GM23338 (cell line): ENCODE results near the gene DLX4. TPM values are rescaled to one million over a fixed set of nuclear protein-coding genes. Genes with fewer than 3 reads are reported as not detected.

Experiments
- ATAC-seq: fragments of 200-7000 bp; cut with Tn5 transposase; 3 replicates; pipeline ENCODE4 v1.9.1; 2020
- DNase-seq: peaks from one replicate; pipeline ENCODE4 v3.0.0-alpha.2; 2015; ENCODE audit warnings: low spot score
- H2AFZ ChIP-seq: fragments of 200-600 bp; sonication (generic); 2 replicates; pipeline ENCODE4 v1.8.0; 2016; ENCODE audit warnings: antibody characterized with exemption, mild to moderate bottlenecking, moderate library complexity
- H3F3A ChIP-seq: fragments of 200-600 bp; sonication (generic); replicated peaks from 2 replicates; pipeline ENCODE4 v1.8.0; 2017; ENCODE audit warnings: antibody characterized with exemption, mixed run types, low read depth
- H3K27ac ChIP-seq: fragments of 200-600 bp; sonication (generic); 2 replicates; pipeline ENCODE4 v1.6.1; 2016; ENCODE audit warnings: low read depth
- H3K27me3 ChIP-seq: fragments of 200-600 bp; sonication (generic); 2 replicates; pipeline ENCODE4 v1.8.0; 2016; ENCODE audit warnings: mild to moderate bottlenecking, mixed run types, moderate library complexity; ENCODE audit not compliant: insufficient read depth
- H3K36me3 ChIP-seq: fragments of 200-600 bp; sonication (generic); 2 replicates; pipeline ENCODE4 v1.8.0; 2016; ENCODE audit warnings: mild to moderate bottlenecking; ENCODE audit not compliant: insufficient read depth
- H3K4me1 ChIP-seq: fragments of 200-600 bp; sonication (generic); 2 replicates; pipeline ENCODE4 v1.8.0; 2016; ENCODE audit warnings: mild to moderate bottlenecking, moderate library complexity; ENCODE audit not compliant: insufficient read depth
- H3K4me2 ChIP-seq: fragments of 200-600 bp; sonication (generic); 2 replicates; pipeline ENCODE4 v1.7.1; 2017; ENCODE audit warnings: mixed run types
- H3K4me3 ChIP-seq: fragments of 200-600 bp; sonication (generic); 2 replicates; pipeline ENCODE4 v1.6.1; 2016; ENCODE audit warnings: mixed run types
- H3K79me2 ChIP-seq: fragments of 200-600 bp; sonication (generic); replicated peaks from 2 replicates; pipeline ENCODE4 v1.8.0; 2017; ENCODE audit warnings: mild to moderate bottlenecking; ENCODE audit not compliant: insufficient read depth
- H3K9me2 ChIP-seq: fragments of 200-600 bp; sonication (generic); 2 replicates; pipeline ENCODE4 v1.8.0; 2017; ENCODE audit not compliant: insufficient read depth
- H4K20me1 ChIP-seq: fragments of 200-600 bp; sonication (generic); replicated peaks from 2 replicates; pipeline ENCODE4 v1.8.0; 2017; ENCODE audit warnings: mild to moderate bottlenecking; ENCODE audit not compliant: insufficient read depth
- H3K27ac Mint-ChIP-seq: 2 replicates; pipeline ENCODE4 v1.8.0; 2020; ENCODE audit warnings: inconsistent platforms, mild to moderate bottlenecking, moderate library complexity, mixed read lengths
- H3K27me3 Mint-ChIP-seq: 3 replicates; pipeline ENCODE4 v1.8.0; 2022; ENCODE audit warnings: low read depth, mild to moderate bottlenecking, moderate library complexity, mixed read lengths, inconsistent platforms; ENCODE audit not compliant: insufficient read depth, poor library complexity
- H3K36me3 Mint-ChIP-seq: 3 replicates; pipeline ENCODE4 v1.8.0; 2021; ENCODE audit warnings: low read depth, mild to moderate bottlenecking, inconsistent platforms, moderate library complexity, mixed read lengths
- H3K4me1 Mint-ChIP-seq: 3 replicates; pipeline ENCODE4 v1.8.0; 2020; ENCODE audit warnings: mild to moderate bottlenecking, inconsistent platforms, mixed read lengths
- H3K4me3 Mint-ChIP-seq: 3 replicates; pipeline ENCODE4 v1.8.0; 2021; ENCODE audit warnings: moderate library complexity, mild to moderate bottlenecking, inconsistent platforms, mixed read lengths
- H3K9me3 Mint-ChIP-seq: 3 replicates; pipeline ENCODE4 v1.8.0; 2020; ENCODE audit warnings: moderate library complexity, mild to moderate bottlenecking, inconsistent platforms, mixed read lengths
- JUNB ChIP-seq: IDR thresholded peaks from one replicate; pipeline ENCODE4 v1.6.1; 2016; ENCODE audit warnings: antibody characterized with exemption; ENCODE audit not compliant: unreplicated experiment
- polyA plus RNA-seq: library from polyadenylated mRNA; unstranded; fragments of >200 nt; fragmentation: Nextera tagmentation; extraction: Ambion mirVana; gene quantifications from 2 replicates; pipeline ENCODE4 v1.2.1, GENCODE V29; 2016
- total RNA-seq: library from RNA; depleted of rRNA; stranded (reverse); fragments of >200 nt; shearing (Covaris generic); gene quantifications from 2 replicates; pipeline ENCODE4 v1.2.3, GENCODE V29; 2014
- TF ChIP-seq, protein P1 (sequence below), 2 experiments: fragments of 200-600 bp in 1 of 2; sonication (generic) in 1 of 2; conservative IDR thresholded peaks; 2 replicates each; pipeline versions ENCODE4 v1.5.1 to v1.6.1; 2016 to 2017; ENCODE audit warnings: antibody characterized with exemption in 2 of 2, low read depth in 2 of 2, mild to moderate bottlenecking in 2 of 2, moderate library complexity in 1 of 2
- TF ChIP-seq, protein P2 (sequence below): IDR thresholded peaks from 2 replicates; pipeline ENCODE4 v1.6.1; 2016; ENCODE audit warnings: antibody characterized with exemption
- TF ChIP-seq, protein P3 (sequence below): fragments of 250-450 bp; sonication (Bioruptor Pico); IDR thresholded peaks from 2 replicates; pipeline ENCODE4 v1.5.0; 2020; ENCODE audit warnings: mild to moderate bottlenecking, moderate library complexity

Gene DLX4
- total and polyA plus RNA-seq, 2 experiments from 2014 or later, result 0.10 to 0.79 TPM

DNA sequence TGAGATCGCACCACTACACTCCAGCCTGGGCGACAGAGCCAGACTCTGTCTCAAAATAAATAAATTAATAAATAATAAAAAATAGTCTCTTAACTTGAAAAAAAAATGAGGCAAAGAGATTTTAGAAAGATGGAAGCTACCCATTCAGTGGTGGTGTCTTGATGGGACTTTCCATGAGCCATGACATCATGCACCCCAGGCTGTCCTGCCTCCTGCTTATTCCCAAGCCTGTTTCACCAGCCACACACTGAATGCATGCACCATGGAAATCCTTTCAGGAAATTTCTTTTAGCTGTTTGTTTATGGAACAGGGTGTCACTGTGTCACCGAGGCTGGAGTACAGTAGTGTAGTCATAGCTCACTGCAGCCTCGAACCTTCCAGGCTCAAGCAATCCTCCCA is 34.9 kb downstream of the DLX4 start (continued):
- TF ChIP-seq, protein P1, sequence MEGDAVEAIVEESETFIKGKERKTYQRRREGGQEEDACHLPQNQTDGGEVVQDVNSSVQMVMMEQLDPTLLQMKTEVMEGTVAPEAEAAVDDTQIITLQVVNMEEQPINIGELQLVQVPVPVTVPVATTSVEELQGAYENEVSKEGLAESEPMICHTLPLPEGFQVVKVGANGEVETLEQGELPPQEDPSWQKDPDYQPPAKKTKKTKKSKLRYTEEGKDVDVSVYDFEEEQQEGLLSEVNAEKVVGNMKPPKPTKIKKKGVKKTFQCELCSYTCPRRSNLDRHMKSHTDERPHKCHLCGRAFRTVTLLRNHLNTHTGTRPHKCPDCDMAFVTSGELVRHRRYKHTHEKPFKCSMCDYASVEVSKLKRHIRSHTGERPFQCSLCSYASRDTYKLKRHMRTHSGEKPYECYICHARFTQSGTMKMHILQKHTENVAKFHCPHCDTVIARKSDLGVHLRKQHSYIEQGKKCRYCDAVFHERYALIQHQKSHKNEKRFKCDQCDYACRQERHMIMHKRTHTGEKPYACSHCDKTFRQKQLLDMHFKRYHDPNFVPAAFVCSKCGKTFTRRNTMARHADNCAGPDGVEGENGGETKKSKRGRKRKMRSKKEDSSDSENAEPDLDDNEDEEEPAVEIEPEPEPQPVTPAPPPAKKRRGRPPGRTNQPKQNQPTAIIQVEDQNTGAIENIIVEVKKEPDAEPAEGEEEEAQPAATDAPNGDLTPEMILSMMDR (conservative IDR thresholded peaks at IDR 0.05; ENCODE audit: low read depth in 2 of 2), result no peak
- no peak for TF ChIP-seq JUNB

DNA sequence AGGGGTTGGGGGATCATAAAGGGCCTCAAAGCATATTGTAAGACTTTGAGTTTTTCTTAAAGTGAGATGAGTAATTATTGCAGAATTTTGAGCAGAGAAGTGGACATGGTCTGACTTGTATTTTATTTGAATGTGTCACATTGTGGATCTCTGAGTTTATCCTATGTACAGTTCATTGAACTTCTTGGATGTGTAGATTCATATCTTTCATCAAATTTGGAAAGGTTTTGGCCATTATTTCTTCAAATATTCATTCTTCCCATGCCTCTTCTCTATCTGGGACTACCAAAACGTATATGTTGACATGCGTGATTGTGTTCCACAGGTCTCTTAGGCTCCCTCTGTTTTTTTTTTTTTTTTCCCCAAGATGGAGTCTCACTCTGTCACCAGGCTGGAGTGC is 40.3 kb downstream of the DLX4 start:
- no peak overlapping the region for H3K4me3 Mint-ChIP-seq

More for the DNA sequence above, 40.3 kb downstream of the DLX4 start:
- H4K20me1 ChIP-seq, result no peaks in the 10 kb centered on the region
- no peak overlapping the region for H3K27ac ChIP-seq
- no peaks in the 10 kb centered on the region for H3K79me2 ChIP-seq
- Mint-ChIP-seq H3K4me1 (no peaks in the 10 kb centered on the region), H3K9me3 (peaks cover 13% of the 10 kb centered on the region), H3K27ac (no peak overlapping the region), H3K36me3 (peaks cover 2% of the 10 kb centered on the region; the same call in 1 of the 3 replicates), H3K27me3 (peaks cover 1% of the 10 kb centered on the region)
- H3K36me3 ChIP-seq, result no peaks in the 10 kb centered on the region
- TF ChIP-seq, protein P2, sequence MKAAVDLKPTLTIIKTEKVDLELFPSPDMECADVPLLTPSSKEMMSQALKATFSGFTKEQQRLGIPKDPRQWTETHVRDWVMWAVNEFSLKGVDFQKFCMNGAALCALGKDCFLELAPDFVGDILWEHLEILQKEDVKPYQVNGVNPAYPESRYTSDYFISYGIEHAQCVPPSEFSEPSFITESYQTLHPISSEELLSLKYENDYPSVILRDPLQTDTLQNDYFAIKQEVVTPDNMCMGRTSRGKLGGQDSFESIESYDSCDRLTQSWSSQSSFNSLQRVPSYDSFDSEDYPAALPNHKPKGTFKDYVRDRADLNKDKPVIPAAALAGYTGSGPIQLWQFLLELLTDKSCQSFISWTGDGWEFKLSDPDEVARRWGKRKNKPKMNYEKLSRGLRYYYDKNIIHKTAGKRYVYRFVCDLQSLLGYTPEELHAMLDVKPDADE, result no peak
- TF ChIP-seq, protein P3, sequence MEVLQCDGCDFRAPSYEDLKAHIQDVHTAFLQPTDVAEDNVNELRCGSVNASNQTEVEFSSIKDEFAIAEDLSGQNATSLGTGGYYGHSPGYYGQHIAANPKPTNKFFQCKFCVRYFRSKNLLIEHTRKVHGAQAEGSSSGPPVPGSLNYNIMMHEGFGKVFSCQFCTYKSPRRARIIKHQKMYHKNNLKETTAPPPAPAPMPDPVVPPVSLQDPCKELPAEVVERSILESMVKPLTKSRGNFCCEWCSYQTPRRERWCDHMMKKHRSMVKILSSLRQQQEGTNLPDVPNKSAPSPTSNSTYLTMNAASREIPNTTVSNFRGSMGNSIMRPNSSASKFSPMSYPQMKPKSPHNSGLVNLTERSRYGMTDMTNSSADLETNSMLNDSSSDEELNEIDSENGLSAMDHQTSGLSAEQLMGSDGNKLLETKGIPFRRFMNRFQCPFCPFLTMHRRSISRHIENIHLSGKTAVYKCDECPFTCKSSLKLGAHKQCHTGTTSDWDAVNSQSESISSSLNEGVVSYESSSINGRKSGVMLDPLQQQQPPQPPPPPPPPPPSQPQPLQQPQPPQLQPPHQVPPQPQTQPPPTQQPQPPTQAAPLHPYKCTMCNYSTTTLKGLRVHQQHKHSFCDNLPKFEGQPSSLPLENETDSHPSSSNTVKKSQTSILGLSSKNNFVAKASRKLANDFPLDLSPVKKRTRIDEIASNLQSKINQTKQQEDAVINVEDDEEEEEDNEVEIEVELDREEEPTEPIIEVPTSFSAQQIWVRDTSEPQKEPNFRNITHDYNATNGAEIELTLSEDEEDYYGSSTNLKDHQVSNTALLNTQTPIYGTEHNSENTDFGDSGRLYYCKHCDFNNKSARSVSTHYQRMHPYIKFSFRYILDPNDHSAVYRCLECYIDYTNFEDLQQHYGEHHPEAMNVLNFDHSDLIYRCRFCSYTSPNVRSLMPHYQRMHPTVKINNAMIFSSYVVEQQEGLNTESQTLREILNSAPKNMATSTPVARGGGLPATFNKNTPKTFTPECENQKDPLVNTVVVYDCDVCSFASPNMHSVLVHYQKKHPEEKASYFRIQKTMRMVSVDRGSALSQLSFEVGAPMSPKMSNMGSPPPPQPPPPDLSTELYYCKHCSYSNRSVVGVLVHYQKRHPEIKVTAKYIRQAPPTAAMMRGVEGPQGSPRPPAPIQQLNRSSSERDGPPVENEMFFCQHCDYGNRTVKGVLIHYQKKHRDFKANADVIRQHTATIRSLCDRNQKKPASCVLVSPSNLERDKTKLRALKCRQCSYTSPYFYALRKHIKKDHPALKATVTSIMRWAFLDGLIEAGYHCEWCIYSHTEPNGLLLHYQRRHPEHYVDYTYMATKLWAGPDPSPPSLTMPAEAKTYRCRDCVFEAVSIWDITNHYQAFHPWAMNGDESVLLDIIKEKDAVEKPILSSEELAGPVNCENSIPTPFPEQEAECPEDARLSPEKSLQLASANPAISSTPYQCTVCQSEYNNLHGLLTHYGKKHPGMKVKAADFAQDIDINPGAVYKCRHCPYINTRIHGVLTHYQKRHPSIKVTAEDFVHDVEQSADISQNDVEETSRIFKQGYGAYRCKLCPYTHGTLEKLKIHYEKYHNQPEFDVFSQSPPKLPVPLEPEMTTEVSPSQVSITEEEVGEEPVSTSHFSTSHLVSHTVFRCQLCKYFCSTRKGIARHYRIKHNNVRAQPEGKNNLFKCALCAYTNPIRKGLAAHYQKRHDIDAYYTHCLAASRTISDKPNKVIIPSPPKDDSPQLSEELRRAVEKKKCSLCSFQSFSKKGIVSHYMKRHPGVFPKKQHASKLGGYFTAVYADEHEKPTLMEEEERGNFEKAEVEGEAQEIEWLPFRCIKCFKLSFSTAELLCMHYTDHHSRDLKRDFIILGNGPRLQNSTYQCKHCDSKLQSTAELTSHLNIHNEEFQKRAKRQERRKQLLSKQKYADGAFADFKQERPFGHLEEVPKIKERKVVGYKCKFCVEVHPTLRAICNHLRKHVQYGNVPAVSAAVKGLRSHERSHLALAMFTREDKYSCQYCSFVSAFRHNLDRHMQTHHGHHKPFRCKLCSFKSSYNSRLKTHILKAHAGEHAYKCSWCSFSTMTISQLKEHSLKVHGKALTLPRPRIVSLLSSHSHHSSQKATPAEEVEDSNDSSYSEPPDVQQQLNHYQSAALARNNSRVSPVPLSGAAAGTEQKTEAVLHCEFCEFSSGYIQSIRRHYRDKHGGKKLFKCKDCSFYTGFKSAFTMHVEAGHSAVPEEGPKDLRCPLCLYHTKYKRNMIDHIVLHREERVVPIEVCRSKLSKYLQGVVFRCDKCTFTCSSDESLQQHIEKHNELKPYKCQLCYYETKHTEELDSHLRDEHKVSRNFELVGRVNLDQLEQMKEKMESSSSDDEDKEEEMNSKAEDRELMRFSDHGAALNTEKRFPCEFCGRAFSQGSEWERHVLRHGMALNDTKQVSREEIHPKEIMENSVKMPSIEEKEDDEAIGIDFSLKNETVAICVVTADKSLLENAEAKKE (CRISPR knock-in tag), result no peak
- no peak overlapping the region for H3K4me2 ChIP-seq
- no peak overlapping the region for H3K4me3 ChIP-seq
- no peaks in the 10 kb centered on the region for H3K4me1 ChIP-seq
- no peaks in the 10 kb centered on the region for H3F3A ChIP-seq
- no peak overlapping the region for H2AFZ ChIP-seq
- DNase-seq (no peak), ATAC-seq (no peak)
- H3K9me2 ChIP-seq, result no peaks in the 10 kb centered on the region
- no peaks in the 10 kb centered on the region; the same call in 1 of the 2 replicates for H3K27me3 ChIP-seq
